Ishikawa (cell line): ENCODE measurements around the gene LUZP2.

Source experiments
- CEBPB ChIP-seq: IDR thresholded peaks from 2 replicates; pipeline ENCODE4 v1.6.1; 2012
- CREB1 ChIP-seq: IDR thresholded peaks from 2 replicates; pipeline ENCODE4 v1.6.1; 2012; ENCODE audit warnings: low read depth
- FOXM1 ChIP-seq: IDR thresholded peaks from 2 replicates; pipeline ENCODE4 v1.6.1; 2012; ENCODE audit warnings: low read depth, borderline replicate concordance
- NFIC ChIP-seq: IDR thresholded peaks from 2 replicates; pipeline ENCODE4 v1.6.1; 2012
- RAD21 ChIP-seq: IDR thresholded peaks from 2 replicates; pipeline ENCODE4 v1.6.1; 2012; ENCODE audit warnings: low read depth
- TAF1 ChIP-seq: IDR thresholded peaks from 2 replicates; pipeline ENCODE4 v1.6.1; 2012; ENCODE audit warnings: low read depth, mild to moderate bottlenecking
- TCF12 ChIP-seq: IDR thresholded peaks from 2 replicates; pipeline ENCODE4 v1.6.1; 2012; ENCODE audit warnings: low read depth
- TEAD4 ChIP-seq: IDR thresholded peaks from 2 replicates; pipeline ENCODE4 v1.6.1; 2012
- YY1 ChIP-seq: IDR thresholded peaks from 2 replicates; pipeline ENCODE4 v1.6.1; 2012; ENCODE audit warnings: low read depth
- TF ChIP-seq, protein P1 (sequence below): IDR thresholded peaks from 2 replicates; pipeline ENCODE4 v1.6.1; 2012
- TF ChIP-seq, protein P2 (sequence below): IDR thresholded peaks from 2 replicates; pipeline ENCODE4 v1.6.1; 2012

DNA sequence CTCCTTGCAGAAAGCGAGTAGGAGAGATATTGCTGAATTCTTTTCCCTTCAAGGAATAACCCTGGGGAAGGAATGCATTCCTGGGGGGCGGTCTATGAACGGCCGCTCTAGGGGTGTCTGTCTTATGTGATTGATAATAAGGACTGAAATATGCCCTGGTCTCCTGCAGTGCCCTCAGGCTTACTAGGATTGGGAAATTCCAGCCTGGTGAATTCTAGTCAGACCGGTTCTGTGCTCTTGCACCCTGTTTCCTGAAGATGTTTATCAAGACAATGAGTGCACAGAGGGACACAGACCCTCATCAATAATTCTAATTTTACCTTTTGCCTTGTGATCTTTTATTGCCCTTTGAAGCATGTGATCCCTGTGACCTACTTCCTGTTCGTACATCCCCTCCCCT lies 140.7 kb downstream of the LUZP2 start:
- no peak for TF ChIP-seq TCF12
- no peak for TF ChIP-seq CEBPB
- no peak for TF ChIP-seq RAD21
- TF ChIP-seq CREB1: no peak
- TF ChIP-seq, protein P1, sequence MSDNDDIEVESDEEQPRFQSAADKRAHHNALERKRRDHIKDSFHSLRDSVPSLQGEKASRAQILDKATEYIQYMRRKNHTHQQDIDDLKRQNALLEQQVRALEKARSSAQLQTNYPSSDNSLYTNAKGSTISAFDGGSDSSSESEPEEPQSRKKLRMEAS: no peak
- TF ChIP-seq FOXM1: no peak
- no peak for TF ChIP-seq TAF1
- TF ChIP-seq NFIC: no peak
- TF ChIP-seq TEAD4: no peak
- no peak for TF ChIP-seq YY1
- TF ChIP-seq, protein P2, sequence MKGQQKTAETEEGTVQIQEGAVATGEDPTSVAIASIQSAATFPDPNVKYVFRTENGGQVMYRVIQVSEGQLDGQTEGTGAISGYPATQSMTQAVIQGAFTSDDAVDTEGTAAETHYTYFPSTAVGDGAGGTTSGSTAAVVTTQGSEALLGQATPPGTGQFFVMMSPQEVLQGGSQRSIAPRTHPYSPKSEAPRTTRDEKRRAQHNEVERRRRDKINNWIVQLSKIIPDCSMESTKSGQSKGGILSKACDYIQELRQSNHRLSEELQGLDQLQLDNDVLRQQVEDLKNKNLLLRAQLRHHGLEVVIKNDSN: no peak
